Mononuclear cell (primary cell): ENCODE data around the gene RASA2. TPM values are rescaled to one million over a fixed set of nuclear protein-coding genes. Genes with fewer than 3 reads are reported as not detected.
"Not testable (repeated sequence)": the region's sequence is repeated elsewhere in the genome, so short reads cannot be mapped to it uniquely, and the experiment has no call there.

Source experiments
- H3K27me3 ChIP-seq: 2 replicates; pipeline ENCODE4 v1.6.0; 2011; ENCODE audit warnings: low read length, control low read depth; ENCODE audit not compliant: insufficient read depth
- H3K4me1 ChIP-seq: 2 replicates; pipeline ENCODE4 v1.5.1; 2011; ENCODE audit warnings: mild to moderate bottlenecking, low read length, control low read depth; ENCODE audit not compliant: insufficient read depth
- H3K4me3 ChIP-seq: 2 replicates; pipeline ENCODE4 v1.5.1; 2011; ENCODE audit warnings: mild to moderate bottlenecking, low read length, moderate library complexity
- H3K9me3 ChIP-seq: 2 replicates; pipeline ENCODE4 v1.5.1; 2011; ENCODE audit warnings: low read depth, mild to moderate bottlenecking, control low read depth, low read length
- total RNA-seq: library from RNA; depleted of rRNA; stranded (reverse); fragments of >200 nt; gene quantifications from one replicate; pipeline ENCODE4 v1.2.3, GENCODE V29; 2012

RASA2 gene
- total RNA-seq, 1 donor = 110 TPM

DNA sequence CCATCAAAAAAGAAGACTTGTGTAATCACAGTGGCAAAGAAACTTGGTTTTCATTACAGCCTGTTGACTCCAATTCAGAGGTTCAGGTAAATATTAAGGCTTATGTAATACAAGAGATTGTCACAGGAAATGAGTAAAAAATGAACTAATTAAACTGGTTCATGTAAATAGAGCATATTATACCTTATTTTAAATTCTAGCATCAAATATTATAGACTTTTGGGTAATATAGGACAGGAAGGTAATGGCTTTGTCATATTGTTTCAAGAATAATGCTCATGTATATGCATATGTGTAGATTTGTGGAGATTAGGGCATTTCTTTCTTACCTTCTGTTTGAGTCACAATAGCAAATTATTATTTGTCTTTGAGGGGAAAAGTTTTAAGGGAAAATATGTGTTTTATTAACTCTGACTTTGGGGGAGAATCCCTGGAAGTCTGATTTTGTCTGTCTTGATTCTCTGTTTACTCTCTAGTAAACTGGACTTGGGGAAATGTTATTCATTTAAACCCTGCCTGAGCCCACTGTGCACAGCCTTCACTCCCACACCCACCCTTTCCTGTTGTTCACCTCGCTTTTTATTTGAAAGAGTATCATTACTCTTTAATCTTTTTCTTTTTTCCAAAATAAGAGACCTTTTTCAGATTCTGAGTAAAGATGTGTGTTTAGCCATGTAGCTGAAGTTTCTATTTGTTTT, 43.0 kb downstream of the RASA2 start:
- H3K9me3 ChIP-seq = no peaks in the 10 kb centered on the region
- no peak overlapping the region for H3K4me3 ChIP-seq
- peaks cover 24% of the 10 kb centered on the region for H3K4me1 ChIP-seq
- no peaks in the 10 kb centered on the region for H3K27me3 ChIP-seq

DNA sequence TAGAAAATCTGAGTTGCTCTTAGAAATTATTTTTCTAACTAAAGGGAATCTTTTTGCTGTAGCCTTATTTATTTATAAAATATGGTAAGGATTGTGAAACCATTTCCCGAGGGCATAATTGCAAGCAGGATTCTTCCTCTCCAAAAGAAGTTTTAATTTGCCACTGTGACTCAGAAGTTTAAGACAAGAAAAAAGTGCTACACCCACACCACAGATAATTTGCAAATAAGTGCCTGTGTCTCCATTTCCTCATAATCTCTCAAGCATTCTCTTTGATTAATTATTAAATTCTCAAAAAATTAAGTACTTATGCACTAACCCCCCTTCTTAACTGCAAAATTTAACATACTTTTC, 43.6 kb downstream of the RASA2 start:
- Histone ChIP-seq H3K9me3 (no peaks in the 10 kb centered on the region), H3K4me3 (no peak overlapping the region), H3K27me3 (no peaks in the 10 kb centered on the region), H3K4me1 (peaks cover 18% of the 10 kb centered on the region)

DNA sequence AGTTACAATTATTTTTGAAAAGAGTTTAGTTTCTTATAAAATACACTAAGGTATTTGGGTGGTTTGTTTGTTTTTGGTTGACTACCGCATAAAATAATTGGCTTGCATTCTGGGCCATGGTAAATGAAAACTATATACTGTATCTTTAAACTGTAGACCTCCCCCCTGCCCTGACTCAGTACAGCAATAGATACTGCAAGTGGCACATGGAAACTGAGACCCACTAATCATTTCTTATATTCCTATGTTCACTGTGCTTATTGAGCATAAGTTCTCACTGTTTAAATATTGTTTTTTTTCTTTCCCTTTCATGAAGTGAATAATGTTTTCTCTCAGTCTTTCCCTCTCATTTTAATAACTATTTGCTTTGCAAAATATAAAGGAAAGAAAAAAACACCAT, 45.8 kb downstream of the RASA2 start:
- peaks cover 7% of the 10 kb centered on the region for H3K4me1 ChIP-seq
- no peaks in the 10 kb centered on the region for H3K27me3 ChIP-seq
- no peaks in the 10 kb centered on the region for H3K9me3 ChIP-seq
- no peak overlapping the region for H3K4me3 ChIP-seq

- H3K9me3 ChIP-seq, H3K27me3 ChIP-seq, H3K4me3 ChIP-seq, H3K4me1 ChIP-seq: not testable (repeated sequence)
Observed at GRCh38 chr3:141536017-141536416, 49.2 kb downstream of the RASA2 start.

GRCh38 chr3:141537856-141538255, 51.0 kb downstream of the RASA2 start:
- Histone ChIP-seq H3K27me3 (no peaks in the 10 kb centered on the region), H3K9me3 (no peaks in the 10 kb centered on the region), H3K4me1 (no peaks in the 10 kb centered on the region), H3K4me3 (no peak overlapping the region)

DNA sequence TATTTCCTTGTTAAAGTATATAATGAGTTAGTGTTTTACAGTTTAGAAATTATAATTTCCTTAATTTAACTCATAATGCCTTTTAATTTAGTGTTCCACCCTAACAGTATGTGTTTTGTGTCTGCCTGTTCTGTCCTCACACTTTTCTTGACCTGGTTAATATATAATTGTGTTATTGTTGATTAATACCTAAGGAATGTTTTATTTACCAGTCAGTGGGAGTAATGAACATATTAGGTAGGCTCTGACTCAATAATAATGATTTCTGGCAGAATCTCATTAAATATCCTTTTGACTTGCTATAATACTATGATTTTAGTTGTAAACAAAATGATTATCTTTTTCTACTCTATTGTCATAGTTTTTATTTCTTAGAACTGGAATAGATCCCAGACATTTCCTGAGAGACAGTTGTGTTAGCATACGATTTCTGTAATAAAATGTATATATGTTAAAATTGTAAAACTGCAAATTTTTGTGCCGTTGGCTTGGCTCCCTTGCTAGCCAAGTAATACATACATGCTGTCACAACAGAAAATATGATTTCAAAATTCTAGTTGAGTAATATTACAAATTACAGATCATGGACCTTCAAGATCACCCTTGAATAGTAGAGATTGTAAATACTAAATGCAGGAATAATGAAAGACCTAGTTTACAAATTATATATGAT, 51.9 kb downstream of the RASA2 start:
- H3K4me3 ChIP-seq = no peak overlapping the region
- no peaks in the 10 kb centered on the region for H3K27me3 ChIP-seq
- no peaks in the 10 kb centered on the region for H3K4me1 ChIP-seq
- H3K9me3 ChIP-seq = peaks cover 8% of the 10 kb centered on the region

DNA sequence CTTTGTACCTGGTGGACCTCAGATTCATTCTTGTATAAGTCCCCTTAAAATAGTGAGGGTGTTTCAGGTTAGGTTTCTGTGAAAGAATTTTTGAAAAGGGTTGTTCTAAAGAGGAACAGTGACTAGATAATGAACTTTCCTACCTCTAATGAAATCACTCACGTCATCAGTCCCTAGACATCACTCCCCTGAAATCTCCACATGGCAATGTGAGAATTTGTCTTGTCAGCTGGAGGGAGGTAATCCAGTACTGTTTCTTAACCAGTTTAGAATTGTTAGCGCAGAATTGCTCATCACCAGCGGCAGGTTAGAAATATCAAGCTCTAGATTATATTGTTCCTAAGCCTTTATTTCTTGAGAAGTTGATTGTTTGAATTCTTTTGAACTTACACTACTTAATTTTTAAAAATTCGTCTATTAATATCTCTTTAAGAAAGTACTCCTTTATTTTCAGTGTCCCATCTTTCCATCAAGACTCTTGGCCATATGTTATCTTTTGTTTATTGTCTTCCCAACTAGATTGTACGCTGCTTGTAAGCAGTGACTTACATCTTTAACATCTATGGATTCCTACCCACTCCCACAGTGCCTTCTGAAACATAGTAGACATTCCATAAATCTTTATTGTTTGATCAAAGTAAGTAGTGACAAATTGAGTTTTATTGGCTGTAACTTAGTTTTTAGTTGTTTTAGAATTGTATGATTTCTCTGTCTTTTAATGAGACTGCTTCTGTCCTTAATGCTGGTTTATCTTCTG, 52.8 kb downstream of the RASA2 start:
- H3K9me3 ChIP-seq = peaks cover 8% of the 10 kb centered on the region
- no peak overlapping the region for H3K4me3 ChIP-seq
- no peaks in the 10 kb centered on the region for H3K4me1 ChIP-seq
- H3K27me3 ChIP-seq = no peaks in the 10 kb centered on the region

- Histone ChIP-seq H3K9me3 (peaks cover 8% of the 10 kb centered on the region), H3K4me1 (peaks cover 4% of the 10 kb centered on the region), H3K27me3 (no peaks in the 10 kb centered on the region), H3K4me3 (no peak overlapping the region)
Observed at GRCh38 chr3:141540531-141540930, 53.7 kb downstream of the RASA2 start.

DNA sequence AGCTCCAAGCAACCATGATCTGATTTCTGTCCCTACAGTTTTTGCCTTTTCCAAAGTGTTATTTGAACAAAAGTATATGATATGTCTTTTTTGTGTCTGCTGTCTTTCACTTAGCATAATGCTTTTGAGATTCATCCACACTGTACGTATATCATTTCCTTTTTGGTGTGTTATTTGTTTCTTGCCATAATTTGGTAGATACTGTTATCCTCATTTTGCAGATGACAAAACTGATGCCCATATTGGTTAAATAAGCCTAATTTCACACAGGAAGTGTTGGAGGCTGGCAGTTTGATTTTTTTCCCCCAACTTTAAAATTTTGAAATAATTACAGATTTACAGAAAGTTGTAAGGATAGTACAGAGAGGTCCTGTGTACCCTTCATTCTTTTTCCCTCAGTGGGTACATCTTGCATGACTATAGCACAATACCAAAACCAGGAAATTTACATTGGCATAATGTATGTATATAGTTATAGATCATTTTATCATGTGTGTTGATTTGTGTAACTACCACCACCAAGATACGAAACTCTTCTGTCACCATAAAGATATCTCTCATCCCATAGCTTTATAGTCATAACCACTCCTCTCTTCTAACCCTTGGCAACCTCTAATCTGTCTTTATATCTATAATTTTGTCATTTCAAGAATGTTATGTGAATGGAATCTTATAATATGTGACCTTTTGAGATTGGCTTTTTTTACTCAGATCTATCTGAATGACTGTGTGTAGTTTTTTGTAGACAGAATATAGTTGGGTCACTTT, 55.6 kb downstream of the RASA2 start:
- Histone ChIP-seq H3K4me1 (peaks cover 6% of the 10 kb centered on the region), H3K27me3 (no peaks in the 10 kb centered on the region), H3K9me3 (peaks cover 8% of the 10 kb centered on the region), H3K4me3 (no peak overlapping the region)

- Histone ChIP-seq H3K9me3 (peaks cover 8% of the 10 kb centered on the region), H3K27me3 (no peaks in the 10 kb centered on the region), H3K4me1 (peaks cover 6% of the 10 kb centered on the region), H3K4me3 (no peak overlapping the region)
Observed at GRCh38 chr3:141542989-141543388, 56.2 kb downstream of the RASA2 start.

- Histone ChIP-seq H3K4me1 (peaks cover 6% of the 10 kb centered on the region), H3K4me3 (no peak overlapping the region), H3K27me3 (no peaks in the 10 kb centered on the region), H3K9me3 (peaks cover 8% of the 10 kb centered on the region)
Observed at GRCh38 chr3:141544697-141545096, 57.9 kb downstream of the RASA2 start.

- no peaks in the 10 kb centered on the region for H3K27me3 ChIP-seq
- H3K4me1 ChIP-seq = peaks cover 7% of the 10 kb centered on the region
- H3K4me3 ChIP-seq = no peak overlapping the region
Observed at GRCh38 chr3:141546081-141546480, 59.3 kb downstream of the RASA2 start.

GRCh38 chr3:141546586-141546985, 59.8 kb downstream of the RASA2 start:
- no peaks in the 10 kb centered on the region for H3K27me3 ChIP-seq
- peaks cover 8% of the 10 kb centered on the region for H3K9me3 ChIP-seq
- H3K4me1 ChIP-seq = peaks cover 12% of the 10 kb centered on the region
- H3K4me3 ChIP-seq = no peak overlapping the region

More at GRCh38 chr3:141546081-141546480, 59.3 kb downstream of the RASA2 start:
- H3K9me3 ChIP-seq = peaks cover 8% of the 10 kb centered on the region

GRCh38 chr3:141547791-141548190, 61.0 kb downstream of the RASA2 start:
- Histone ChIP-seq H3K4me3 (no peak overlapping the region), H3K27me3 (no peaks in the 10 kb centered on the region), H3K9me3 (peaks cover 8% of the 10 kb centered on the region), H3K4me1 (peaks cover 19% of the 10 kb centered on the region)
